HepG2 (cell line): ENCODE results near the gene MYLK. TPM values are rescaled to one million over a fixed set of nuclear protein-coding genes. Genes with fewer than 3 reads are reported as not detected.
A peak's percentile ranks its signal among the peaks of the same experiment; 100 is the strongest.

Experiments used
- ERF ChIP-seq: IDR thresholded peaks from 2 replicates; pipeline ENCODE4 v1.6.1; 2018; ENCODE audit warnings: missing biosample characterization, missing genetic modification reagents
- FOXO4 ChIP-seq: sonication (generic); formaldehyde crosslinking; conservative IDR thresholded peaks from 2 replicates; pipeline ENCODE4 v1.8.1; 2023; ENCODE audit warnings: missing genetic modification reagents
- MTA1 ChIP-seq: sonication (generic); formaldehyde crosslinking; IDR thresholded peaks from 2 replicates; pipeline ENCODE4 v1.4.0; 2020; ENCODE audit warnings: missing genetic modification reagents, mild to moderate bottlenecking, borderline replicate concordance
- TRIM22 ChIP-seq: fragments of 450-650 bp; IDR thresholded peaks from 2 replicates; pipeline ENCODE4 v1.6.1; 2017
- ZNF260 ChIP-seq: sonication (generic); formaldehyde crosslinking; IDR thresholded peaks from 2 replicates; pipeline ENCODE4 v1.4.0; 2020; ENCODE audit warnings: missing genetic modification reagents, low read depth, mild to moderate bottlenecking, borderline replicate concordance
- ZNF362 ChIP-seq: sonication (generic); formaldehyde crosslinking; IDR thresholded peaks from 2 replicates; pipeline ENCODE4 v1.4.0; 2020; ENCODE audit warnings: missing genetic modification reagents, mild to moderate bottlenecking, borderline replicate concordance
- ZNF597 ChIP-seq: sonication (generic); formaldehyde crosslinking; IDR thresholded peaks from 2 replicates; pipeline ENCODE4 v1.5.0; 2020; ENCODE audit warnings: missing genetic modification reagents
- ZNF672 ChIP-seq: sonication (generic); formaldehyde crosslinking; IDR thresholded peaks from 2 replicates; pipeline ENCODE4 v1.8.1; 2022; ENCODE audit warnings: missing genetic modification reagents
- ZNF678 ChIP-seq: sonication (generic); formaldehyde crosslinking; IDR thresholded peaks from 2 replicates; pipeline ENCODE4 v1.4.0; 2020; ENCODE audit warnings: mild to moderate bottlenecking, missing genetic modification reagents
- ZNF687 ChIP-seq: sonication (generic); formaldehyde crosslinking; IDR thresholded peaks from 2 replicates; pipeline ENCODE4 v1.5.1; 2020; ENCODE audit warnings: mild to moderate bottlenecking, missing genetic modification reagents, moderate library complexity
- ZNF710 ChIP-seq: sonication (generic); formaldehyde crosslinking; IDR thresholded peaks from 2 replicates; pipeline ENCODE4 v1.5.0; 2020; ENCODE audit warnings: mild to moderate bottlenecking, missing genetic modification reagents, borderline replicate concordance
- ZNF770 ChIP-seq: sonication (generic); formaldehyde crosslinking; IDR thresholded peaks from 2 replicates; pipeline ENCODE4 v1.5.0; 2020; ENCODE audit warnings: mild to moderate bottlenecking, missing genetic modification reagents
- ZSCAN29 ChIP-seq: sonication (generic); formaldehyde crosslinking; conservative IDR thresholded peaks from 2 replicates; pipeline ENCODE4 v1.4.0; 2020; ENCODE audit warnings: mild to moderate bottlenecking, missing genetic modification reagents
- polyA plus RNA-seq, 8 experiments: library from polyadenylated mRNA; depleted of rRNA in 3 of 8; stranded (reverse) in 7 of 8; unstranded in 1 of 8; fragments of >200 nt; fragmentation: Illumina TruSeq in 4 of 8; extraction: Trizol in 4 of 8; gene quantifications; 2 replicates each; pipeline versions ENCODE4 v1.2.1 to v1.2.3, GENCODE V29; 2011 to 2016; ENCODE audit warnings: low read depth in 4 of 8, missing spikeins in 1 of 8, mixed read lengths in 1 of 8; ENCODE audit not compliant: insufficient read depth in 1 of 8
- total RNA-seq, 5 experiments: library from RNA; depleted of rRNA; stranded (reverse); fragments of >200 nt; fragmentation: Illumina TruSeq; extraction: Trizol; gene quantifications; 2 replicates each; pipeline ENCODE4 v1.2.3, GENCODE V29; 2016; ENCODE audit warnings: low read depth in 1 of 5

The MYLK gene
- total and polyA plus RNA-seq, 2 of the 13 experiments (the other 11 are each of a cell fraction or from before 2014, with no cell fraction given), result 10.6 to 34.9 TPM

GRCh38 chr3:123752228-123752627, 131.9 kb downstream of the MYLK start (continued):
- peak; percentile 39 for TF ChIP-seq ZNF687
- TF ChIP-seq ZNF710 (CRISPR knock-in tag), result no peak
- no peak for TF ChIP-seq ZNF597
- TF ChIP-seq ZNF362, result no peak
- TF ChIP-seq MTA1 (CRISPR knock-in tag), result 0 out of 2 replicates have a peak, but pooled peaks have one; percentile 31
- TF ChIP-seq ZNF770 (CRISPR knock-in tag), result no peak
- 0 out of 2 replicates have a peak, but pooled peaks have one; percentile 32 for TF ChIP-seq ZNF678
- no peak for TF ChIP-seq ZNF260
- no peak for TF ChIP-seq TRIM22
- TF ChIP-seq ZNF672 (CRISPR knock-in tag), result no peak
- no peak for TF ChIP-seq ZSCAN29 (CRISPR knock-in tag)
- 0 out of 2 replicates have a peak, but pooled peaks have one; percentile 86 for TF ChIP-seq FOXO4 (CRISPR knock-in tag)
- no peak for TF ChIP-seq ERF
